WTC11 (cell line): Measurements from ENCODE around the gene PEX7. TPM values are rescaled to one million over a fixed set of nuclear protein-coding genes. Genes with fewer than 3 reads are reported as not detected.
A peak's percentile ranks its signal among the peaks of the same experiment; 100 is the strongest.
"Not testable (repeated sequence)": the region's sequence is repeated elsewhere in the genome, so short reads cannot be mapped to it uniquely, and the experiment has no call there.

ENCODE experiments used
- ATAC-seq: fragments of 200-7000 bp; cut with Tn5 transposase; 2 replicates; pipeline ENCODE4 v1.10.0; 2021; ENCODE audit warnings: mild to moderate bottlenecking, moderate library complexity
- CTCF ChIA-PET: fragments of 300-600 bp; sonication (Branson Sonifier 250); formaldehyde crosslinking; loops from one replicate; lab custom pipeline; 2021; ENCODE audit warnings: antibody characterized with exemption; lab: Charles Lee
- POLR2A ChIA-PET: fragments of 350-600 bp; sonication (Branson Sonifier 250); formaldehyde crosslinking; loops from one replicate; lab custom pipeline; 2021; ENCODE audit warnings: antibody characterized with exemption; lab: Charles Lee
- DNase-seq: peaks from one replicate; pipeline ENCODE4 v3.0.0; 2021; ENCODE audit warnings: low spot score
- H3K27ac Mint-ChIP-seq: 2 replicates; pipeline ENCODE4 v1.8.0; 2021; ENCODE audit warnings: mixed read lengths
- H3K27me3 Mint-ChIP-seq: 2 replicates; pipeline ENCODE4 v1.8.0; 2021; ENCODE audit warnings: low read depth, mild to moderate bottlenecking, moderate library complexity, mixed read lengths
- H3K36me3 Mint-ChIP-seq: 2 replicates; pipeline ENCODE4 v1.8.0; 2021; ENCODE audit warnings: mixed read lengths
- H3K4me1 Mint-ChIP-seq: 2 replicates; pipeline ENCODE4 v1.8.0; 2022; ENCODE audit warnings: mixed read lengths
- H3K4me3 Mint-ChIP-seq: 2 replicates; pipeline ENCODE4 v1.8.0; 2021; ENCODE audit warnings: mild to moderate bottlenecking, moderate library complexity, mixed read lengths
- H3K9me3 Mint-ChIP-seq: 2 replicates; pipeline ENCODE4 v1.8.0; 2021; ENCODE audit warnings: mixed read lengths
- ATF3 ChIP-seq: sonication (generic); formaldehyde crosslinking; conservative IDR thresholded peaks from 2 replicates; pipeline ENCODE4 v1.8.1; 2022; ENCODE audit warnings: mild to moderate bottlenecking, missing genetic modification reagents
- CBFB ChIP-seq: sonication (generic); formaldehyde crosslinking; IDR thresholded peaks from 2 replicates; pipeline ENCODE4 v1.8.1; 2022; ENCODE audit warnings: mild to moderate bottlenecking, low read depth, missing genetic modification reagents
- EMX1 ChIP-seq: fragments of 250-450 bp; sonication (Bioruptor Pico); IDR thresholded peaks from 2 replicates; pipeline ENCODE4 v1.8.0; 2021; ENCODE audit warnings: mild to moderate bottlenecking
- ESRRA ChIP-seq: sonication (generic); formaldehyde crosslinking; IDR thresholded peaks from 2 replicates; pipeline ENCODE4 v1.8.1; 2022; ENCODE audit warnings: mild to moderate bottlenecking, missing genetic modification reagents, borderline replicate concordance
- ETV6 ChIP-seq: sonication (generic); formaldehyde crosslinking; IDR thresholded peaks from 2 replicates; pipeline ENCODE4 v1.8.1; 2022; ENCODE audit warnings: mild to moderate bottlenecking, missing genetic modification reagents
- GRHL2 ChIP-seq: fragments of 250-450 bp; sonication (Bioruptor Pico); IDR thresholded peaks from 2 replicates; pipeline ENCODE4 v1.8.0; 2022; ENCODE audit warnings: mild to moderate bottlenecking, moderate library complexity; ENCODE audit not compliant: insufficient replicate concordance, severe bottlenecking
- HMGA2 ChIP-seq: fragments of 250-450 bp; sonication (Bioruptor Pico); IDR thresholded peaks from 2 replicates; pipeline ENCODE4 v1.4.0; 2021; ENCODE audit warnings: mild to moderate bottlenecking, moderate library complexity
- PRRX2 ChIP-seq: fragments of 250-450 bp; sonication (Bioruptor Pico); IDR thresholded peaks from 2 replicates; pipeline ENCODE4 v1.8.0; 2021; ENCODE audit warnings: mild to moderate bottlenecking
- RORB ChIP-seq: fragments of 250-450 bp; sonication (Bioruptor Pico); IDR thresholded peaks from 2 replicates; pipeline ENCODE4 v1.9.0; 2021; ENCODE audit warnings: mild to moderate bottlenecking
- ZSCAN18 ChIP-seq: fragments of 250-450 bp; sonication (Bioruptor Pico); IDR thresholded peaks from 2 replicates; pipeline ENCODE4 v2.1.2; 2022; ENCODE audit warnings: mild to moderate bottlenecking, moderate library complexity
- total RNA-seq: library from RNA; stranded (reverse); gene quantifications from 3 replicates; pipeline ENCODE4 v1.2.3, GENCODE V29; 2021
- TF ChIP-seq, protein P1 (sequence below): fragments of 200-600 bp; IDR thresholded peaks from 2 replicates; pipeline ENCODE4 v1.8.0; 2022; ENCODE audit warnings: antibody characterized with exemption
- TF ChIP-seq, protein P2 (sequence below): sonication (generic); formaldehyde crosslinking; IDR thresholded peaks from 2 replicates; pipeline ENCODE4 v1.8.1; 2022; ENCODE audit warnings: mild to moderate bottlenecking, moderate library complexity, missing genetic modification reagents
- TF ChIP-seq, protein P3 (sequence below): fragments of 250-450 bp; sonication (Bioruptor Pico); IDR thresholded peaks from 2 replicates; pipeline ENCODE4 v1.9.0; 2021; ENCODE audit warnings: mild to moderate bottlenecking

Gene PEX7
- total RNA-seq, 1 experiment from 2014 or later = 9.8 TPM

DNA sequence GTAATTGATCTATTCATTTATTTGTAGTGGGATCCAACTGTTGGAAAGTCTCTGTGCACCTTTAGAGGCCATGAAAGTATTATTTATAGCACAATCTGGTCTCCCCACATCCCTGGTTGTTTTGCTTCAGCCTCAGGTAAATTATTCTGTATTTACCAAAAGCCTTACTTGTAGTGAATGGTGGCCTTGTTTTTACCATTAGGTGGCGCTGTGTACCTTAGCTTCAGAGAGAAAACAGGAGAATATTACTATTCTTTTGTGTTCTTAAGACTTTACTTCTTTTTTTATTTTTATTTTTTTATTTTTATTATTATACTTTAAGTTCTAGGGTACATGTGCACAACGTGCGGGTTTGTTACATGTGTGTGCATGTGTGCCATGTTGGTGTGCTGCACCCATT lies 23.7 kb downstream of the PEX7 start:
- no peaks in the 10 kb centered on the region for H3K9me3 Mint-ChIP-seq
- TF ChIP-seq ATF3 = no peak
- TF ChIP-seq, protein P1, sequence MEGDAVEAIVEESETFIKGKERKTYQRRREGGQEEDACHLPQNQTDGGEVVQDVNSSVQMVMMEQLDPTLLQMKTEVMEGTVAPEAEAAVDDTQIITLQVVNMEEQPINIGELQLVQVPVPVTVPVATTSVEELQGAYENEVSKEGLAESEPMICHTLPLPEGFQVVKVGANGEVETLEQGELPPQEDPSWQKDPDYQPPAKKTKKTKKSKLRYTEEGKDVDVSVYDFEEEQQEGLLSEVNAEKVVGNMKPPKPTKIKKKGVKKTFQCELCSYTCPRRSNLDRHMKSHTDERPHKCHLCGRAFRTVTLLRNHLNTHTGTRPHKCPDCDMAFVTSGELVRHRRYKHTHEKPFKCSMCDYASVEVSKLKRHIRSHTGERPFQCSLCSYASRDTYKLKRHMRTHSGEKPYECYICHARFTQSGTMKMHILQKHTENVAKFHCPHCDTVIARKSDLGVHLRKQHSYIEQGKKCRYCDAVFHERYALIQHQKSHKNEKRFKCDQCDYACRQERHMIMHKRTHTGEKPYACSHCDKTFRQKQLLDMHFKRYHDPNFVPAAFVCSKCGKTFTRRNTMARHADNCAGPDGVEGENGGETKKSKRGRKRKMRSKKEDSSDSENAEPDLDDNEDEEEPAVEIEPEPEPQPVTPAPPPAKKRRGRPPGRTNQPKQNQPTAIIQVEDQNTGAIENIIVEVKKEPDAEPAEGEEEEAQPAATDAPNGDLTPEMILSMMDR = peak; percentile 75
- TF ChIP-seq, protein P2, sequence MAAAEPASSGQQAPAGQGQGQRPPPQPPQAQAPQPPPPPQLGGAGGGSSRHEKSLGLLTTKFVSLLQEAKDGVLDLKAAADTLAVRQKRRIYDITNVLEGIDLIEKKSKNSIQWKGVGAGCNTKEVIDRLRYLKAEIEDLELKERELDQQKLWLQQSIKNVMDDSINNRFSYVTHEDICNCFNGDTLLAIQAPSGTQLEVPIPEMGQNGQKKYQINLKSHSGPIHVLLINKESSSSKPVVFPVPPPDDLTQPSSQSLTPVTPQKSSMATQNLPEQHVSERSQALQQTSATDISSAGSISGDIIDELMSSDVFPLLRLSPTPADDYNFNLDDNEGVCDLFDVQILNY (CRISPR knock-in tag) = no peak
- H3K4me1 Mint-ChIP-seq = peaks cover 3% of the 10 kb centered on the region
- peaks cover 19% of the 10 kb centered on the region for H3K36me3 Mint-ChIP-seq
- ChIA-PET POLR2A (no interaction called here), CTCF (interaction anchor here (0.6 to 1.5 kb wide), 11 partner anchors 9 to 248 kb away, joined by 3 to 6 read pairs (median 3); partner anchors contain the start of genes MAP3K5 and SLC35D3)
- ATAC-seq (no peak), DNase-seq (peak; percentile 19)
- H3K4me3 Mint-ChIP-seq = no peak overlapping the region
- H3K27me3 Mint-ChIP-seq = no peaks in the 10 kb centered on the region
- H3K27ac Mint-ChIP-seq = no peak overlapping the region

DNA sequence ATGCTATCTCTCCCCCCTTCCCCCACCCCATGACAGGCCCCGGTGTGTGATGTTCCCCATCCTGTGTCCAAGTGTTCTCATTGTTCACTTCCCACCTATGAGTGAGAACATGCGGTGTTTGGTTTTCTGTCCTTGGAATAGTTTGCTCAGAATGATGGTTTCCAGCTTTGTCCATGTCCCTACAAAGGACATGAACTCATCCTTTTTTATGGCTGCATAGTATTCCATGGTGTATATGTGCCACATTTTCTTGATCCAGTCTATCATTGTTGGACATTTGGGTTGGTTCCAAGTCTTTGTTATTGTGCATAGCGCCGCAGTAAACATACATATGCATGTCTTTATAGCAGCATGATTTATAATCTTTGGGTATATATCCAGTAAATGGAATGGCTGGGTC lies 24.1 kb downstream of the PEX7 start:
- peaks cover 17% of the 10 kb centered on the region for H3K36me3 Mint-ChIP-seq
- H3K27me3 Mint-ChIP-seq, H3K4me1 Mint-ChIP-seq, H3K9me3 Mint-ChIP-seq, H3K4me3 Mint-ChIP-seq, H3K27ac Mint-ChIP-seq, ATAC-seq, DNase-seq: not testable (repeated sequence)
- CTCF ChIA-PET = interaction anchor here (0.6 to 1.5 kb wide), 9 partner anchors 9 to 244 kb away, joined by 3 to 6 read pairs (median 3); partner anchors contain the start of genes MAP3K5 and SLC35D3
- TF ChIP-seq, protein P1 = 0 out of 2 replicates have a peak, but pooled peaks have one; percentile 14
- TF ChIP-seq, all 79 proteins: peak for 1; not testable (repeated sequence) for 78
- POLR2A ChIA-PET = not testable (repeated sequence)

GRCh38 chr6:136849979-136850563 lies 27.7 kb downstream of the PEX7 start:
- ATAC-seq, POLR2A ChIA-PET, H3K9me3 Mint-ChIP-seq, H3K4me3 Mint-ChIP-seq, H3K4me1 Mint-ChIP-seq, H3K27me3 Mint-ChIP-seq, CTCF ChIA-PET, H3K27ac Mint-ChIP-seq, DNase-seq: not testable (repeated sequence)
- H3K36me3 Mint-ChIP-seq = peaks cover 27% of the 10 kb centered on the region

DNA sequence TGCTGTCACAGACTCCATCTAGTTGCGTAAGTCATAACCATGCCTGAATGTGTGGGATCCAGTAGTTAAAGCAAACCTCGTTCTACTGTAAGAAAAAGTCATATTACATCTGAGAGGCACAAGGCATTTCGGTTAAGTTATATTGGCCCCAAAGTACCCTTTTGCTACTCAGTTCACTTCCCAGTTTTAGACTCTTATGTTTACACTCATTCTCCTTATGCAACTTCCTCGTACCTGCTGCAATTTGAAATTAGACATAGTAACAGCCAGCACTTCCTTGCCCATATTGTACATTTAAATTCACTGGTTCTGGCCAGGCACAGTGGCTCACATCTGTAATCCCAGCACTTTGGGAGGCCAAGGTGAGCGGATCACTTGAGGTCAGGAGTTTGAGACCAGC lies 37.0 kb downstream of the PEX7 start:
- ATAC-seq = no peak
- ChIA-PET POLR2A (interaction anchor here (0.7 to 0.8 kb wide), 2 partner anchors 36 to 306 kb away, joined by 3 to 7 read pairs; no protein-coding TSS in a partner anchor), CTCF (interaction anchor here (1.3 kb wide), 1 partner anchor 109 kb away, joined by 3 read pairs; no protein-coding TSS in a partner anchor)
- Mint-ChIP-seq H3K9me3 (no peaks in the 10 kb centered on the region), H3K4me3 (no peak overlapping the region), H3K4me1 (no peaks in the 10 kb centered on the region), H3K36me3 (peaks cover 3% of the 10 kb centered on the region; the same call in 1 of the 2 replicates), H3K27ac (no peak overlapping the region), H3K27me3 (no peaks in the 10 kb centered on the region)
- no peak for DNase-seq
- TF ChIP-seq EMX1 (CRISPR knock-in tag) (no peak), PRRX2 (CRISPR knock-in tag) (no peak), CBFB (no peak), ESRRA (CRISPR knock-in tag) (no peak), RORB (CRISPR knock-in tag) (no peak), GRHL2 (CRISPR knock-in tag) (no peak), ZSCAN18 (CRISPR knock-in tag) (no peak), HMGA2 (CRISPR knock-in tag) (no peak), ATF3 (no peak), ETV6 (CRISPR knock-in tag) (no peak)
- TF ChIP-seq, protein P3, sequence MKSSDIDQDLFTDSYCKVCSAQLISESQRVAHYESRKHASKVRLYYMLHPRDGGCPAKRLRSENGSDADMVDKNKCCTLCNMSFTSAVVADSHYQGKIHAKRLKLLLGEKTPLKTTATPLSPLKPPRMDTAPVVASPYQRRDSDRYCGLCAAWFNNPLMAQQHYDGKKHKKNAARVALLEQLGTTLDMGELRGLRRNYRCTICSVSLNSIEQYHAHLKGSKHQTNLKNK (CRISPR knock-in tag) = no peak
